ENCODE data around the gene PIKFYVE. TPM values are rescaled to one million over a fixed set of nuclear protein-coding genes. Genes with fewer than 3 reads are reported as not detected.

PIKFYVE gene
- total RNA-seq, 1 donor from 2014 or later = 46.8 TPM

GRCh38 chr2:208280933-208281332, 14.9 kb downstream of the PIKFYVE start:
- Mint-ChIP-seq H3K27ac (ENCODE audit: unreplicated experiment) (no peak overlapping the region), H3K4me1 (ENCODE audit: low read depth, unreplicated experiment) (no peaks in the 10 kb centered on the region), H3K9me3 (ENCODE audit: unreplicated experiment) (peaks cover 1% of the 10 kb centered on the region), H3K36me3 (ENCODE audit: unreplicated experiment) (peaks cover 18% of the 10 kb centered on the region), H3K27me3 (ENCODE audit: unreplicated experiment) (no peaks in the 10 kb centered on the region), H3K4me3 (ENCODE audit: unreplicated experiment) (no peak overlapping the region)
- no peak for DNase-seq
- no peak for TF ChIP-seq CTCF (IDR thresholded peaks at IDR 0.05; ENCODE audit: partially characterized antibody, unreplicated experiment)

DNA sequence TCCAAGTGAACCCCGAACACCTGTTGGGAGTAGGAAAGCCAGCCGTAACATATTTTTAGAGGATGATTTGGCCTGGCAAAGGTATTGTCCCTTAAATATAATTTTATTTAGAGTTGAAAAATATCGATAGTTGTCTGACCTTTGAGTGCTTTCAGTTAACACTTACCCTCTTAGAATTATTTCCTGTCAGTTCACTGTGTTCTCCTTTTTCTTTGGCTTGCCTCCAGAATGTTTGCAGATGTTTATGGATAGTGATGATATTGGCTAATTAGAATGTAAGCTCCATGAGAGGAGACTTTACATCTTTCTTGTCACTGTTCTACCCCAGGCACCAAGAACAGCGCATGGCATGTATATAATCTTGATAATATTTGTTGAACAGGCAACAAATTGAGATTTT, 19.8 kb downstream of the PIKFYVE start:
- Mint-ChIP-seq H3K4me3 (ENCODE audit: unreplicated experiment) (no peak overlapping the region), H3K27ac (ENCODE audit: unreplicated experiment) (no peak overlapping the region), H3K27me3 (ENCODE audit: unreplicated experiment) (no peaks in the 10 kb centered on the region), H3K9me3 (ENCODE audit: unreplicated experiment) (no peaks in the 10 kb centered on the region), H3K36me3 (ENCODE audit: unreplicated experiment) (peaks cover 10% of the 10 kb centered on the region), H3K4me1 (ENCODE audit: low read depth, unreplicated experiment) (no peaks in the 10 kb centered on the region)
- DNase-seq = no peak
- TF ChIP-seq CTCF (IDR thresholded peaks at IDR 0.05; ENCODE audit: partially characterized antibody, unreplicated experiment) = no peak

GRCh38 chr2:208294482-208295024, 28.5 kb downstream of the PIKFYVE start:
- Mint-ChIP-seq H3K27ac (ENCODE audit: unreplicated experiment) (no peak overlapping the region), H3K9me3 (ENCODE audit: unreplicated experiment) (no peaks in the 10 kb centered on the region), H3K4me1 (ENCODE audit: low read depth, unreplicated experiment) (peaks cover 2% of the 10 kb centered on the region), H3K4me3 (ENCODE audit: unreplicated experiment) (no peak overlapping the region), H3K27me3 (ENCODE audit: unreplicated experiment) (no peaks in the 10 kb centered on the region), H3K36me3 (ENCODE audit: unreplicated experiment) (peaks cover 14% of the 10 kb centered on the region)
- DNase-seq = no peak
- no peak for TF ChIP-seq CTCF (IDR thresholded peaks at IDR 0.05; ENCODE audit: partially characterized antibody, unreplicated experiment)

- Mint-ChIP-seq H3K4me3 (ENCODE audit: unreplicated experiment) (no peak overlapping the region), H3K4me1 (ENCODE audit: low read depth, unreplicated experiment) (peaks cover 2% of the 10 kb centered on the region), H3K27me3 (ENCODE audit: unreplicated experiment) (no peaks in the 10 kb centered on the region), H3K36me3 (ENCODE audit: unreplicated experiment) (peaks cover 5% of the 10 kb centered on the region), H3K27ac (ENCODE audit: unreplicated experiment) (no peak overlapping the region), H3K9me3 (ENCODE audit: unreplicated experiment) (no peaks in the 10 kb centered on the region)
- DNase-seq = no peak
- TF ChIP-seq CTCF (IDR thresholded peaks at IDR 0.05; ENCODE audit: partially characterized antibody, unreplicated experiment) = no peak
Observed at GRCh38 chr2:208295834-208296233, 29.8 kb downstream of the PIKFYVE start.

DNA sequence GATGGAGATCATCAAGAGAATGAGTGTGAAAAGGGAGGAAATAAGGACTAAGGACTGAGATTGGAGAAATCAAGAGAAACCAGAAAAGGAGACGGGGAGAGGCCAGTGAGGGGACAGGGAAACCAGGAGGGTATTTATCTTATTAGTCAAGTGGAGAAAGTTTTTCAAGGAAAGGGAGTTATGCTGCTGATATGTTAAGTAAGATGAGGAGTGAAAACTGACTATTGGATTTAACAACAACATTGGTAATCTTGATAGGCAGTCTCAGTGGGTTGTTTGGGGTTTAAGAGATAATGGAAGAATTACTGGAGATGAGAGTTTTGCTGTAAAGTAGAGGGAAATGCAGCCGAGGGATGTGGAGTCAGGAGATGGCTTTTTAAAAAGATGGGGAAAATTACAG, 30.6 kb downstream of the PIKFYVE start:
- Mint-ChIP-seq H3K4me1 (ENCODE audit: low read depth, unreplicated experiment) (peaks cover 2% of the 10 kb centered on the region), H3K9me3 (ENCODE audit: unreplicated experiment) (no peaks in the 10 kb centered on the region), H3K27me3 (ENCODE audit: unreplicated experiment) (no peaks in the 10 kb centered on the region), H3K4me3 (ENCODE audit: unreplicated experiment) (no peak overlapping the region), H3K27ac (ENCODE audit: unreplicated experiment) (no peak overlapping the region), H3K36me3 (ENCODE audit: unreplicated experiment) (no peaks in the 10 kb centered on the region)
- no peak for TF ChIP-seq CTCF (IDR thresholded peaks at IDR 0.05; ENCODE audit: partially characterized antibody, unreplicated experiment)
- no peak for DNase-seq

Measured in glutamatergic neuron (in vitro differentiated cells).